Raji (cell line): ENCODE data around the gene PRRX2.

Source experiments
- POLR2A ChIP-seq: IDR thresholded peaks from 2 replicates; pipeline ENCODE4 v1.6.1; 2011; ENCODE audit warnings: low read depth, low read length, control low read depth; ENCODE audit not compliant: insufficient read depth

Gene PRRX2

DNA sequence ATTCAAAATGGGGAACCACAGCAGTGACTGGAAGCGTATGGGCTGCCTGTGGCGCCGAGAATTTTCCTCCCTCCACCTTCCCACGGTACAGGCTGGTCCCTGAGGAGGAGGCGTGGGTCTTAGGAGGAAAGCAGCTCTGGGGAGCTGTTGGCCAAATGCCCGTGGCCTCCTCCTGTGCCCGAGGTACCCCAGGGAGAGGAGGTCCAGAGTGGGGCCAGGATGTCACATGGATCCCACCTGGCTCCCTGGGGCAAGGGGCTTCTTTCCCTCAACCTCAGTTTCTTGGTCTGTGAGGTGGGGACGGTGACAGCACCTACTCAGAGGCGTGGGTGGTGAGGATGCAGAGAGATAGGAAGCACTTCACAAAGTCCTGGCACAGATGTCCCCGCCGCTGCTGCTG is 16.5 kb downstream of the PRRX2 start:
- no peak for TF ChIP-seq POLR2A

- no peak for TF ChIP-seq POLR2A
Observed at GRCh38 chr9:129682381-129682780, 16.9 kb downstream of the PRRX2 start.

GRCh38 chr9:129685220-129685932 is 19.9 kb downstream of the PRRX2 start:
- TF ChIP-seq POLR2A, result no peak

- TF ChIP-seq POLR2A, result no peak
Observed at GRCh38 chr9:129685933-129686259, 20.4 kb downstream of the PRRX2 start.

DNA sequence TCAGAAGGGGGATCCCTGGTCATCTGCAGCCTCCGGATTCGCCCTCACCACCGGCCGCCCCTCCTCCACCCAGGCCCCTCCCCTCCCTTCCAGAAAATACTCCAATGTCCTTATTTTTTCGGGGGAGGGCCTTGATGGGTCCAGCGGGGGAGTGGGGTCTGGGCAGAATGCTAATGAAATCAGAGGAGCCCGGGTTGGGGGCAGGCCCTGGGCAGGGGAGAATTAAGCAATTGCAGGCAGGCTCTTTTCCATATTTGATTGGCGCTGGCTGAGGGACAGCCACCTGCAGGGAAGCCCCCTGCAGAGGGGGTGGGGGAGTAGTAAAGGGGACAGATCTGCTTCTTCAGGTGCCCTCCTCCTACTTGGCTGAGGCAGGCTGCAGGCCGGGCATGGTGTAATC is 21.3 kb downstream of the PRRX2 start:
- TF ChIP-seq POLR2A, result no peak

GRCh38 chr9:129687391-129687790 is 21.9 kb downstream of the PRRX2 start:
- TF ChIP-seq POLR2A, result no peak

GRCh38 chr9:129688285-129689043 is 23.0 kb downstream of the PRRX2 start:
- no peak for TF ChIP-seq POLR2A

GRCh38 chr9:129692534-129692933 is 27.1 kb downstream of the PRRX2 start:
- TF ChIP-seq POLR2A, result no peak

DNA sequence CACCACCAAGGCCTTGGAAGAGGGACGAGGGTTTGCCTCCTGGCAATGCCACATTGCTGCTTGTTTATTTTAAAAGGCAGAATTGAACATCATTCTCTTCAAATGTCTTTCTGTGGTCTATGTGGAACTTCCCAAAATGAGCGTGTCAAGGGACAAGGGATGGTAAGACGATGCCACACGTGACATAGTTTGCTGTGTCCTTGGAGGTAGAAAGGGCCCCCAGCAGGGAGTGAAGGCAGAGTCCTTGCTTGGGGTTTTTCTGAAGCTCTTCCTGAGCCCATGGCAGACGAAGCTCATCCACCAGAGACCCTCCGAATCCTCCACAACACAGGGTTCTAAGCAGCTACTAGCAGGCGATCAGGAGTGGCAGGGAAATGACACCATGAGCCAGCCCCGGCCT is 28.3 kb downstream of the PRRX2 start:
- TF ChIP-seq POLR2A, result no peak

DNA sequence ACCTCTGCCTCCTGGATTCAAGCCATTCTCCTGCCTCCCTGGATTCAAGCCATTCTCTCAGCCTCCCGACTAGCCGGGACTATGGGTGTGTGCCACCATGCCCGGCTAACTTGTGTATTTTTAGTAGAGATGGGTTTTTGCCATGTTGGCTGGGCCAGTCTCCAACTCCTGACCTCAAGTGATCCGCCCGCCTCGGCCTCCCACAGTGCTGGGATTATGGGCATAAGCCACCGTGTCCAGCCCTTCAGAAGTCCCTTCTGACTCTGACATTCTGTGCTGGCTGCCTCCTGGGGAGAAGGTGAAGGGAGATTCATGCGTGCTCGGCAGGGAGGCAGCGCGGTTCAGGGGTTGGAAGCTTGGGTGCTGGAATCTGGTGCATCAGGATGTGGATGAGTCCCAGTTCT is 28.8 kb downstream of the PRRX2 start:
- TF ChIP-seq POLR2A, result no peak

DNA sequence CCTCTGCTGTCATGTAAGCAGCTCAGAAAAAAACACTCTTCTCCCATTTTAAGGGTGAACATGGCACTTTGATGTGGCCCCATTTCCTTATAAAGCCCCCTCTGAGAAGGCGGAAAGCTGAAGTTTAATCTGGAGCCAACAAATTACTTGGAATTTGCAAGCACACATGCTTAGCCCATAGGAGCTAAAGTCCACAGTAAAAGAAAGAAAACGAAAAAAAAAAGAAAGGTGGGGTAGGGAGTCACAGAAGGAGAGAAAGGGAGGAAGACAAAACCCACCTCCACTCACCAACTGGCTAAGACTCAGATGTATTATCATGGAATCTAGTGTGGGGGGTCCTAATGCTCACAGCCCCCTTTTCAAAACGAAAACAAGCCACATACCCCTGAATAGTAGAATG is 30.4 kb downstream of the PRRX2 start:
- TF ChIP-seq POLR2A, result no peak

DNA sequence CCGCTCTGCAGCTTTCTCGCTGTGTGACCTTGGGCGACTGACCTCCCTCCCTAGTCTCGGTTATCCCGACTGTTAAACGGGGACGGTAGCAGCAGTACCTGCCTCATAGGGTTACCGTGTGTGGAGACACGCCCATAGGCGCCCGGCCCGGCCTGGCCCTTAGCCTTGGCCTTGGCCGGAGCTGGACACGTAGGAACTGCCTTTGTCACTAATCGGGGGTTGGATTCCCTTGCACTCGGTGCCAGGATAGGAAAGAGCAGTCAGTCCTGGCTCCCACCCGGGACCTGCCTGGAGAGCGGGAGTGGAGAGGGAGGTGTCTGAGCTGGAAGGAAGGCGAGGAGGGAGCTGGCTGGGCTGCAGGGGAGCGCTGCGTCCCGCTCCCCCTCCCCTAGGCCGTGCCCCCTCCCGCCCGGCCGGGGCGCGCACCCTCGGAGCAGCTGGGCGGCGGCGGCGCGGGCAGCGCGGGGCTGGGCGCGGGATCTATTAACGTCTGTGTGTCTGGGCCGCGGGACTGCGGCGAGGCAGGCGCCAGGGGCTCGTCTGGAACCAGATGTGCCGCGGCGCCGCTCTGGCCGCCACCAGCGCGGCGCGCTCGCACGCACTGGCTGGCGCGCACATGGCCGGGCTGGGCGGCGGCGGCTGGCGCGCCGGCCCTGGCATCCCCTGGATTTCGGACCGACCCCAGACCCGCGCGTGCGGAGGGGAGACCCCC is 31.7 kb downstream of the PRRX2 start:
- no peak for TF ChIP-seq POLR2A

GRCh38 chr9:129697656-129698253 is 32.3 kb downstream of the PRRX2 start:
- no peak for TF ChIP-seq POLR2A

DNA sequence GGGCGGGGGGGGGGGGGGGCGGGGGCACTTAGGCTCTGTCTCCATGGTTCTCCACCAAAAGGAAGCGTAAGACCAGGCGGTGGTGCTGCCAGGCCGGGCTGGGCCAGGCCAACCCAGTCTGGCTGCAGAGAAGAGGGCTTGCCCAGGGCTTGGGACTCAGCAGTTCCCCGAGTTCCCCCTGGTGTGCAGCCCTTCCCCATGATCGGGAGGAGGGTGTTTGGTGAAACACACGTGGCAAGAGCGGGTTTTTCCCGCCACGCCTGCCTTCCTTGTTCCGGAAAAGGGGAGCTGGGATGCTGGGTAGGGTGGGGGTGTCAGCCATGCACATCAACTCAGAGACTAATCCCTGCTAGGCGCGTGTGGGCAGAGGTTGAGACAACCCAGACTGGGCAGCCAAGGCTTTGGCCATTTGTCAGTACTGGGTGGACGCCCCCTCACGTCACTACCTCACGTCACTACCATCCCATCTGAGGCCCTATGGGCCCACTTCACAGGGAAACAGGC is 32.9 kb downstream of the PRRX2 start:
- no peak for TF ChIP-seq POLR2A

- TF ChIP-seq POLR2A, result no peak
Observed at GRCh38 chr9:129701054-129701453, 35.6 kb downstream of the PRRX2 start.
